GM18858 (cell line): Measurements from ENCODE around the gene ADAMTSL1.

ENCODE experiments used
- ATAC-seq: cut with Tn5 transposase; IDR thresholded peaks from one replicate; pipeline ENCODE4 v1.9.1; 2021; ENCODE audit not compliant: unreplicated experiment

The ADAMTSL1 gene

GRCh38 chr9:18550286-18550685 lies 76.3 kb downstream of the ADAMTSL1 start:
- no peak for ATAC-seq

- no peak for ATAC-seq
These were observed 80.3 kb downstream of the ADAMTSL1 start for GRCh38 chr9:18554244-18554643.

- no peak for ATAC-seq
These were observed 81.3 kb downstream of the ADAMTSL1 start for GRCh38 chr9:18555105-18555883.

- ATAC-seq: no peak
These were observed 90.3 kb downstream of the ADAMTSL1 start for GRCh38 chr9:18564018-18564880.

GRCh38 chr9:18566121-18566520 lies 92.2 kb downstream of the ADAMTSL1 start:
- no peak for ATAC-seq

- no peak for ATAC-seq
These were observed 95.0 kb downstream of the ADAMTSL1 start for GRCh38 chr9:18568973-18569372.

- no peak for ATAC-seq
These were observed 96.1 kb downstream of the ADAMTSL1 start for GRCh38 chr9:18569941-18570630.

GRCh38 chr9:18573021-18573556 lies 99.1 kb downstream of the ADAMTSL1 start:
- ATAC-seq: no peak

GRCh38 chr9:18575686-18576085 lies 101.7 kb downstream of the ADAMTSL1 start:
- no peak for ATAC-seq

GRCh38 chr9:18579536-18579935 lies 105.6 kb downstream of the ADAMTSL1 start:
- no peak for ATAC-seq

- ATAC-seq: no peak
These were observed 106.2 kb downstream of the ADAMTSL1 start for GRCh38 chr9:18580151-18580550.

GRCh38 chr9:18585996-18586395 lies 112.0 kb downstream of the ADAMTSL1 start:
- ATAC-seq: no peak

GRCh38 chr9:18588002-18588401 lies 114.0 kb downstream of the ADAMTSL1 start:
- ATAC-seq: no peak

- no peak for ATAC-seq
These were observed 117.3 kb downstream of the ADAMTSL1 start for GRCh38 chr9:18591261-18591660.

GRCh38 chr9:18594837-18595236 lies 120.9 kb downstream of the ADAMTSL1 start:
- ATAC-seq: no peak

GRCh38 chr9:18595597-18595996 lies 121.6 kb downstream of the ADAMTSL1 start:
- ATAC-seq: no peak

GRCh38 chr9:18596920-18597319 lies 123.0 kb downstream of the ADAMTSL1 start:
- ATAC-seq: no peak

GRCh38 chr9:18598969-18599368 lies 125.0 kb downstream of the ADAMTSL1 start:
- ATAC-seq: no peak

- no peak for ATAC-seq
These were observed 127.1 kb downstream of the ADAMTSL1 start for GRCh38 chr9:18601026-18601425.

- no peak for ATAC-seq
These were observed 128.0 kb downstream of the ADAMTSL1 start for GRCh38 chr9:18601956-18602355.
